NCI-H128 (cell line): ENCODE data around the gene AATK.
"Not testable (repeated sequence)": the region's sequence is repeated elsewhere in the genome, so short reads cannot be mapped to it uniquely, and the experiment has no call there.

Experiments
- DNase-seq: peaks from one replicate; lab custom pipeline; 2025; ENCODE audit not compliant: unreplicated experiment; lab: John Stamatoyannopoulos, UW

AATK gene

GRCh38 chr17:81147701-81148100 lies 18.3 kb downstream of the AATK start:
- no peak for DNase-seq

DNA sequence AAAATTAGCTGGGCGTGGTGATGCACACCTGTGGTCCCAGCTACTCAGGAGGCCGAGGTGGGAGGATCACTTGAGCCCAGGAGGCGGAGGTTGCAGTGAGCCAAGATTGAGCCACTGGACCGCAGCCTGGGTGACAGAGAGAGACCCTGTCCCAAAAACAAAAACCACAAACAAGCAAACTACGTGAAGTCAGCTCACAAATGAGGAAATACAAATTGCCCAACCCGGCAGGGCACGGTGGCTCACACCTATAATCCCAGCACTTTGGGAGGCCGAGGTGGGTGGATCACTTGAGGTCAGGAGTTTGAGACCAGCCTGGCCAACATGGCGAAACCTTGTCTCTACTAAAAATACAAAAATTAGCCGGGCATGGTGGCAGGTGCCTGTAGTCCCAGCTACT lies 19.8 kb downstream of the AATK start:
- DNase-seq = not testable (repeated sequence)

GRCh38 chr17:81144423-81144781 lies 21.6 kb downstream of the AATK start:
- no peak for DNase-seq

DNA sequence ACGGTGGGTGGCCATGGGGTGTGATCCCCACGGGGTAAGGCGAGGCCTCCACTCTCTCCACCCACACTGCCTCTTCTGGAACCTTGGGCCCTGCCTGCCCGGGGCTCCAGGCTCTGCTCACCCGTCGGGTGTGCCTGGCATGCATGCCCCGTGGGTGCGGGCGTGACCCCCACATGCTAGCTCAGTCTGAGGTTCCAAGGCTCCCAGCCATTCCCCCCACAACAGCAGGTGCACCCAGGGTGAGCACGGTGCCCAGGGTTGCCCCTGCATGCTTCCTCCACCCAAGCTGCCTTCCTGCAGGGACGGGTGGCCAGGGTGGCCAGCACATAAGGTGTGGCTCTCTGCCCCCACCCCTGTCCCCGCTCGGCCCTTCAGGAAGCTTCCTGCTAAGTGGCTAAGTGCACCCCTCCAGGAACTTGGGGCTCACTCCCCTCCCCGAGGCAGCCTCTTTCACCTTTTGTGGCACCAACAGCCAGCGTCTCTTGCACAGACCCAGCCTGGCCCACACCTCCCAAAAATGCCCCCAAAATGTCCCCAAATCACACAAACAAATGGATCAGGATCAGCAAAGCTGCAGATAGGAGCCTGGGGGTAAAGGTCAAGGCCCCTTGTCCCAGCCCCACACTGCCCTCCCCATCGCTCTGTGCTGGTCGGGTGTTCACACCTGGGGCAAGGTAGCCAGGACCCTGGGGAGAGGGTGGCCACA lies 22.2 kb downstream of the AATK start:
- no peak for DNase-seq

DNA sequence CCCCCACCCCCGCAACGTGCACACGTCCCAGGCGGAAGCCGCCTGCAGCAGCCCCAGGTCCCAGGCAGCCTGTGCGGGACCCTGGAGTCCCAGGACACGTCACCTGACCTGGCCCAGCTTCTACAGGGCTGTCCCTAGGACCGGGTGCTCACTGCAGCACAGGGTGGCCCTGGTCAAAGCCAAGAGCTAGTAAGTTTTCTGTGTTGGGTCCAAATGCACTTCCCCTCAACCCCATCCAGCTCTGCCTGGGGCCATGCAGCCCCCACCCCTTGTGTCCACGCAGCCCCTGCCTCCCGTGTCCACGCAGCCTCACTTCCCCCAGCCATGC lies 22.9 kb downstream of the AATK start:
- no peak for DNase-seq

DNA sequence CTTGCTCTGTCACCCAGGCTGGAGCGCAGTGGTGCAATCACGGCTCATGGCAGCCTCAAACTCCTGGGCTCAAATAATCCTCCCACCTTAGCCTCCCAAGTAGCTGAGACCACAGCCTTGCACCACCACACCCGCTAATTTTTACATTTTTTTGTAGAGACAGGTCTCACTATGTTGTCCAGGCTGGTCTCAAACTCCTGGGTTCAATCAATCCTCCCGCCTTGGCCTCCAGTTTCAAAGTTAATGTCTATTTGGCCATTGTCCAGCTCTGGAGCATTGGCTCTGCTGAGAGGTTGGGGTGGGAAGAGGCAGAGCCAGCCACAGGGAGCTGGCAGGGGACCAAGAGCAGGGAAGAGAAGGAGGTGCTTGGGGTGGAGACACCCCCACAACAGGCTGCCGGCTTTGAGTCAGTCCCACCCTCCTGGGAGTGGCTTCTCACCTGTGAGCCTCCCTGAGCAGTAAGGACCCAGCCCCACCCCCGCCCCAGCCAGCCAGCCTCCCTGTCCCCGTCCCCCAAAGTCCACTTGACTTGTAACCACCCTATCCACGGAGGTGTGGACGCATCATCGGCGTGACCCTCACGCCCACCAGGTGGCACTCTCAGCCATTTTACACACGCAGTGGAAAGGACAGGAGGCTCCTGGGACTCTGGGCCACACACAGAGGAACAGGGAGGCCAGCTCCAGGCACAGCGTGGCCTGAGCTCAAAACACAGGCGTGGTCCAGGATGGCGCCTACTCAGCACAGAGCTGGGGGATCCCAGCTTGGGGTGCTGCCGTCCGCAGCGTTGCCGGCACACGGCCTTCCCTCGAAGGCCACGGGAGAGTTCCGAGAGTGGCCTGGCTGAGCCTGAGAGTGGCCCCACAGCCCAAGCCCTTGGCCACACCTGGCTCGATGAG lies 23.5 kb downstream of the AATK start:
- DNase-seq = peak; percentile 27

DNA sequence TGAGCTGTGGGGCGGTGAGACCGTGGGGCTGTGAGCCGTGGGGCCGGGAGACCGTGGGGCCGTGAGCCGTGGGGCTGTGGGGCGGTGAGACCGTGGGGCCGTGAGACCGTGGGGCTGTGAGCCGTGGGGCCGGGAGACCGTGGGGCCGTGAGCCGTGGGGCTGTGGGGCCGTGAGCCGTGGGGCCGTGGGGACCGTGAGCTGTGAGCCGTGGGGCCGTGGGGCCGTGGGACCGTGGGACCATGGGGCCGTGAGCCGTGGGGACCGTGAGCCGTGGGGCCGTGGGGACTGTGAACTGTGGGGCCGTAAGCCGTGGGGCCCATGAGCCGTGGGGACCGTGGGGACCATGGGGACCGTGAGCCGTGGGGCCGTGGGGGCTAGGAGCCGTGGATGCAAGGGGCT lies 25.3 kb downstream of the AATK start:
- DNase-seq = no peak

- no peak for DNase-seq
These were observed 26.0 kb downstream of the AATK start for GRCh38 chr17:81140018-81140417.

DNA sequence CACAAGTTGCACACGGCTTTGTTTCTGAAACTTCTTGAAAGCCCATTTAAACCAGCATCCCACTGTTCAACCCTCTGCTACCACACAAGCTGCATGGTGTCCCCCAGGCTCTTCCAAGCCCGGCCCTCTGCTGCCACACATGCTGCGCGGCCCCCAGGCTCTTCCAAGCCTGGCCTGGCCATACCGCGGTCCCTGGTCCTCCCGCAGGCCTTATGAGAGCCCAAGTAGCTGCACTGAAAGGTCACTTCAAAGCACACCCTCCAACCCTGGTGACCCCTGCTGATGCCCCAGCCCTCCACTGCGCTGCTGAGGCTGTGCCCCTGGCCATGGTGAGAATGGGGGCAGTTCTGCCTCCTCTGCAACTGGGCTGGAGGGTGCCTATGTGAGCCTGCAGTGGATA lies 26.6 kb downstream of the AATK start:
- no peak for DNase-seq

DNA sequence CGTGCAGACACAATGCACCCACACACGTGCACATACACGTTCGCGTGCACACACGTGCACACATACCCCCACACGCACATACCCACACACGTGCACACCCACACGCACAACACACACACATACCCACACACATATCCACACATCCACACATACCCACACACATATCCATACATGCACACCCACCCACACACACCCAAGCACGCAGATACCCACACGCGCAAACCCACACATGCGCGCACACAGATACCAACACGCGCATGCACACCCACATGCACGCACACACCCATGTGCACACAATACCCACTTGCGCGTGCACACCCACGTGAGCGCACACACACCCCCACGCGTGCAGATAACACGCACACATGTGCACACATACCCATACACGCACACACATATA lies 27.5 kb downstream of the AATK start:
- DNase-seq = no peak

DNA sequence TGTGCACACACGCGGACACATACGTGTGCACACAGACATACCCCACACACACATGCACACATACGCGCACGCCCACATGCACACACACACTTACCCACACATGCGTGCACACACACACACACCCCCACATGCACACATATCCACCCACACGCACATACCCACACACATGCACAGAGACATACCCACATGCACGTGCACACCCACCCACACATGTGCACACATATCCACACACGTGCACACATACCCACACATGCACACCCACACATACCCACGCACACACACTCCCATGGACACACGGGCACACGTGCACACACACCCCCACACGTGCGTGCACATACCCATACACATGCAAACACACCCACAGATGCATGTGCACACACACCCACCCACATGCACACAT lies 27.9 kb downstream of the AATK start:
- DNase-seq = no peak

DNA sequence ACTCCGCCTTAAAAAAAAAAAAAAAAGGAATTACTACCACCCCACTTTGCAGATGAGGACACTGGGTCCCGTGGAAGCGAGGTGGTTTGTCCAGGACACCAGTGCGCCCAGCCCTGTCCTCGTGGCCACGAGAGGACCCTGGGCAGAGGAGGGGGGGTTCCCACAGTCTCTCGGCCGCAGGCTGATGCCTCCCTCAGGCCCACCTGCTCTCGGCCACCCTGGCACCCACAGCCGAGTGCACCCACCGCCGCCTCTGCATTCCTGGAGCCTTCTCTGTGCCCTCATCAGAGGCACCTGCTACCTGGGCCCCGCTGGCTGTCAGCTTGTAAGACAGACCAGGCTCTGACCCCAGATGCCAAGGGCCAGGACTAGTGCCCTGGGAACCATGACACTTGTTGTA lies 28.8 kb downstream of the AATK start:
- no peak for DNase-seq

DNA sequence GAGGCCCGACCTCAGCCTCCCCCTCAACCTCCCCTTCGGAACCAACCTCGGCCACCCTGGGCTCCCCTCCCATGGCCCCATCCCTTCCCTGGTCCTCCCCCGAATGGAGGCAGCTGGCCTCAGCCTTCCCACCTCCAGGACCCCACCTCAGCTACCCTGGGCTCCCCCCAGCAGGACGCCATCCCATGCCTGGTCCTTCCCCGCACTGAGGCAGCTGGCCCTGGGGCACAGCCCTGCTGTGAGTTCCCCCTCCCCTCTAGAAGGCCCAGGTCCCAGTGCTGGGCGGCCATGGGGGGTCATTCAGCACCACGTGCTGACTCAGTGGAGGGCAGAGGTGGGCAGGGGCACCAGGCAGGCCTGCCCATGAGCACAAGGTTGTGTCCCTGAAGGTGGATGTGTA lies 29.7 kb downstream of the AATK start:
- no peak for DNase-seq

DNA sequence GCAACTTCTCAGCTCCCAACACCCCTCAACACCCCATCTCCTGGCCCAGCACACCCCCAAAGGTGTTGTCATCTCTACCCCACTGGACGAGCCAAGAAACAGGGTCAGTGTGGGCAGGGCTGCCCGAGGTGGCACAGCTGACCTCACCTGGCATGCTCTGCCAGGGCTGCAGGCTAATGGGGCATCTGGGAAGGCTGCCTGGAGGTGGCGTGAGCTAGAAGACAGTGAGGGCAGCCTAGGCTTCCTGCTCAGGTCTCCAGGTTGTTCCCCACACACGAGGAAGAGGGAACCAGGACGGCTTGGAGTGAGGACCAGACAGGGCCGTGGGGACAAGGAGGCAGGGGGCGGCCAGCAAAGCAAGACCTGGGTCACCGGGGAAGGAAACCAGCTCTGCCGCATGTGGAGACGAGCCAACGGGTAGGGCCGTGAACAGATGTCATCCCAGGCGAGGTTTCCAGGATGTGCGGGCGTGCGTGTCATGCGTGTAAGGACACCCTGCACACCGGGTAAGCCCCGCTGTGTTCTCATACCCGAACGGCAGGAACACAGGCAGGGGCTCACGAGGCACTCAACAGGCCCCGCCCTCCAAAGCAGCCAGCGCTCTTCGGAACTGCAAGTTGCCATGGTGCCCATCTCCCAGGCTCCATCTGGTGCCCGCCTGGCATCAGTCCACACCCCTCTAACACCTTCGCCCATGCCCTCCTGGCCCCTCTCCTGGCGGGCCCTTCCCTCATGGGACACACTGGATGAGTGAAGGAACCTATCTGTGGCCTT lies 30.3 kb downstream of the AATK start:
- DNase-seq = peak; percentile 55

- DNase-seq = no peak
These were observed 31.8 kb downstream of the AATK start for GRCh38 chr17:81134064-81134781.

- DNase-seq = no peak
These were observed 33.0 kb downstream of the AATK start for GRCh38 chr17:81132770-81133723.

DNA sequence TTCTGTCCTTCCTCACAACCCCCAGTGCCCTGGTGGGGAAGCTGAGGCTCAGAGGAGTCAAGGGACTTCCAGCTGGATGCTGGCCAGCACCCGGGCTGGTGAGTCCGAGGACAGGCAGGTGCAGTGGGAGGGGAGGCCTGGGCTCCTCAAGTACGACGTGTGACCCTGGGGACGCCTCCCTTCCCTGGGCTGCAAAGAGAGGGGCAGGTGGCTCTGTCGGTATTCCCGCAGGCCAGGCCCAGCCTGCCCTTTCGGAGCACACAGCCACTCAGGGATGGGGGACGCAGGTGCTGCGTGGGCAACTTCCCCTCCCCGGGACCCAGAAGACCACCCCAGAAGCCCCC lies 33.9 kb downstream of the AATK start:
- no peak for DNase-seq

- DNase-seq = no peak
These were observed 34.4 kb downstream of the AATK start for GRCh38 chr17:81131486-81132196.
